Neural cell (in vitro differentiated cells): ENCODE data around the gene EYA3. TPM values are rescaled to one million over a fixed set of nuclear protein-coding genes. Genes with fewer than 3 reads are reported as not detected.

ENCODE experiments used
- H2AFZ ChIP-seq: fragments of 200-600, 300-800 bp; sonication (generic), shearing (Covaris generic); 2 replicates; pipeline ENCODE4 v1.6.0; 2014; ENCODE audit warnings: low read depth, mild to moderate bottlenecking, antibody characterized with exemption, low read length, moderate library complexity
- H3F3A ChIP-seq: fragments of 200-600 bp; shearing (Covaris generic); 2 replicates; pipeline ENCODE4 v1.6.1; 2016; ENCODE audit warnings: mild to moderate bottlenecking, moderate library complexity, mixed read lengths, antibody characterized with exemption, low read length; ENCODE audit not compliant: insufficient read depth, poor library complexity, severe bottlenecking
- H3K27ac ChIP-seq: fragments of 200-600, 300-800 bp; sonication (generic), shearing (Covaris generic); 2 replicates; pipeline ENCODE4 v1.5.1; 2014; ENCODE audit warnings: mild to moderate bottlenecking, low read length, moderate library complexity
- H3K27me3 ChIP-seq: fragments of 300-800, 200-600 bp; sonication (generic), shearing (Covaris generic); 2 replicates; pipeline ENCODE4 v1.6.0; 2014; ENCODE audit warnings: mild to moderate bottlenecking, low read depth, low read length, moderate library complexity; ENCODE audit not compliant: insufficient read depth
- H3K36me3 ChIP-seq: fragments of 300-800, 200-600 bp; sonication (generic), shearing (Covaris generic); 2 replicates; pipeline ENCODE4 v1.5.1; 2014; ENCODE audit warnings: mild to moderate bottlenecking, antibody characterized with exemption, low read length, moderate library complexity; ENCODE audit not compliant: insufficient read depth
- H3K4me2 ChIP-seq: fragments of 300-800, 200-600 bp; sonication (generic), shearing (Covaris generic); 2 replicates; pipeline ENCODE4 v1.6.0; 2014; ENCODE audit warnings: mild to moderate bottlenecking, low read length
- H3K4me3 ChIP-seq: fragments of 300-800, 200-600 bp; sonication (generic), shearing (Covaris generic); 2 replicates; pipeline ENCODE4 v1.5.1; 2014; ENCODE audit warnings: mild to moderate bottlenecking, low read length, moderate library complexity
- H3K79me2 ChIP-seq: fragments of 200-600 bp; shearing (Covaris generic); replicated peaks from 2 replicates; pipeline ENCODE4 v1.6.0; 2014; ENCODE audit warnings: mild to moderate bottlenecking, low read length, moderate library complexity; ENCODE audit not compliant: insufficient read depth
- H3K9ac ChIP-seq: fragments of 300-800, 200-600 bp; sonication (generic), shearing (Covaris generic); 2 replicates; pipeline ENCODE4 v1.6.1; 2016; ENCODE audit warnings: mild to moderate bottlenecking, low read length, mixed read lengths
- H3K9me2 ChIP-seq: fragments of 200-600 bp; shearing (Covaris generic); 2 replicates; pipeline ENCODE4 v1.6.1; 2016; ENCODE audit warnings: mild to moderate bottlenecking, low read length, mixed read lengths; ENCODE audit not compliant: insufficient read depth
- H3K9me3 ChIP-seq: fragments of 200-600, 300-800 bp; sonication (generic), shearing (Covaris generic); 2 replicates; pipeline ENCODE4 v1.6.1; 2016; ENCODE audit warnings: mild to moderate bottlenecking, mixed run types, low read length, moderate library complexity, mixed read lengths
- H4K20me1 ChIP-seq: fragments of 200-600 bp; shearing (Covaris generic); 2 replicates; pipeline ENCODE4 v1.6.1; 2016; ENCODE audit warnings: mild to moderate bottlenecking, mixed run types; ENCODE audit not compliant: insufficient read depth
- EP300 ChIP-seq: fragments of 450-650 bp; conservative IDR thresholded peaks from 2 replicates; pipeline ENCODE4 v1.6.1; 2014; ENCODE audit warnings: antibody characterized with exemption, mild to moderate bottlenecking, moderate library complexity; ENCODE audit not compliant: poor library complexity, severe bottlenecking
- EZH2 ChIP-seq: fragments of 200-600, 300-800 bp; shearing (Covaris generic), sonication (generic); IDR thresholded peaks from 2 replicates; pipeline ENCODE4 v1.6.1; 2014; ENCODE audit warnings: antibody characterized with exemption, low read length, borderline replicate concordance, mild to moderate bottlenecking; ENCODE audit not compliant: insufficient read depth, poor library complexity, severe bottlenecking
- MXI1 ChIP-seq: fragments of 450-650 bp; conservative IDR thresholded peaks from 2 replicates; pipeline ENCODE4 v1.6.1; 2014; ENCODE audit warnings: antibody characterized with exemption, mild to moderate bottlenecking; ENCODE audit not compliant: poor library complexity, severe bottlenecking
- POLR2AphosphoS5 ChIP-seq: IDR thresholded peaks from 2 replicates; pipeline ENCODE4 v1.6.1; 2012
- RAD21 ChIP-seq: fragments of 450-650 bp; conservative IDR thresholded peaks from 2 replicates; pipeline ENCODE4 v1.6.1; 2014; ENCODE audit warnings: antibody characterized with exemption, mild to moderate bottlenecking, moderate library complexity
- SMC3 ChIP-seq: fragments of 450-650 bp; conservative IDR thresholded peaks from 2 replicates; pipeline ENCODE4 v1.6.1; 2014; ENCODE audit warnings: antibody characterized with exemption, mild to moderate bottlenecking, moderate library complexity; ENCODE audit not compliant: poor library complexity
- TAF1 ChIP-seq: IDR thresholded peaks from 2 replicates; pipeline ENCODE4 v1.6.1; 2012; ENCODE audit warnings: low read depth
- polyA plus RNA-seq: library from polyadenylated mRNA; depleted of rRNA; stranded (reverse); fragments of >200 nt; gene quantifications from 2 replicates; pipeline ENCODE4 v1.2.3, GENCODE V29; 2014
- TF ChIP-seq, protein P1 (sequence below): IDR thresholded peaks from 2 replicates; pipeline ENCODE4 v1.6.1; 2012; ENCODE audit warnings: borderline replicate concordance
- TF ChIP-seq, protein P2 (sequence below): fragments of 450-650 bp; IDR thresholded peaks from 2 replicates; pipeline ENCODE4 v1.5.1; 2014; ENCODE audit warnings: antibody characterized with exemption, mild to moderate bottlenecking, moderate library complexity; ENCODE audit not compliant: poor library complexity, severe bottlenecking

The EYA3 gene
- polyA plus RNA-seq, 1 donor from 2014 or later, result 11.2 TPM

DNA sequence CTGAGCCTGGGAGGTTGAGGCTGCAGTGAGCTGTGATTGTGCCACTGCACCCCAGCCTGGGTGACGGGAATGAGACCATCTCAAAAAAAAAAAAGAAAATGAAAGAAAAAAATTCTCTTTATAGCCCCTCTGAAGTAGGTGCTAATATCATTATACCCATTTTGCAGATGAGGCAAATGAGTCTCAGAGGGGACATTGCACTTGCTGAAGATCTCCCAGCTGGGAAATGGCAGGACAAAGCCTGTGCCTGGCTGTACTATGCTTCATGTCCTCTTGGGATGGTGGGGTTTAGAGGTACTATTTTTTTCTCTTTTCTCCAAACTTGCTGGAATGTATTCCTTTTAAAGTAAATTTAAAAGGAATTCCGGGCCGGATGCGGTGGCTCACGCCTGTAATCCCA lies 152.0 kb downstream of the EYA3 start:
- TF ChIP-seq TAF1, result no peak
- TF ChIP-seq POLR2AphosphoS5, result no peak
- no peak for TF ChIP-seq EP300
- Histone ChIP-seq H3K27me3 (peaks cover 10% of the 10 kb centered on the region), H3K27ac (no peak overlapping the region), H3K36me3 (no peaks in the 10 kb centered on the region), H3K9ac (no peak overlapping the region), H4K20me1 (no peaks in the 10 kb centered on the region), H3K4me3 (no peak overlapping the region), H3K4me2 (no peak overlapping the region), H3F3A (no peaks in the 10 kb centered on the region), H2AFZ (no peak overlapping the region), H3K9me3 (no peaks in the 10 kb centered on the region), H3K79me2 (no peaks in the 10 kb centered on the region), H3K9me2 (no peaks in the 10 kb centered on the region)

DNA sequence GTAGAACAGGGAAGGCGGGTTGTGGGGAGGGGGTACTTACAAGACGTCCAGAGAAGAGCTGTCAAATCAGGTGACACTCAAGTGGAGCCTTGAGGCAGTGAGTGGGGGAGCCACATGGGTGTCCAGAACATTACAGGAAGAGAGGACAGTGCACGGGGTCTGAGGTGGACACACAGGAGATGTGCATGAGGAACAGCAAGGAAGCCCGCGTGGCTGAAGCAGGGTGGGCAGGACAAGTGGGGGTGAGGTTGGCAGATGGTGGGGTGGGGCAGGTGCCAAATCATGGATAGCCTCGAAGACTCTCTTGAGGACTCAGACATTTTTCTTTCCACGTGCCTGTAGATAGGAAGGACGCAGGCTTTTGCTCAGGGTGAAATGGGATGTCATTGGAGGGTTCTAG lies 152.7 kb downstream of the EYA3 start:
- H3K79me2 ChIP-seq, result no peaks in the 10 kb centered on the region
- H2AFZ ChIP-seq, result no peak overlapping the region
- no peak for TF ChIP-seq TAF1
- no peak for TF ChIP-seq MXI1
- no peak for TF ChIP-seq EP300
- TF ChIP-seq RAD21, result no peak
- TF ChIP-seq POLR2AphosphoS5, result no peak
- no peak for TF ChIP-seq SMC3
- no peak for TF ChIP-seq EZH2
- TF ChIP-seq, protein P1, sequence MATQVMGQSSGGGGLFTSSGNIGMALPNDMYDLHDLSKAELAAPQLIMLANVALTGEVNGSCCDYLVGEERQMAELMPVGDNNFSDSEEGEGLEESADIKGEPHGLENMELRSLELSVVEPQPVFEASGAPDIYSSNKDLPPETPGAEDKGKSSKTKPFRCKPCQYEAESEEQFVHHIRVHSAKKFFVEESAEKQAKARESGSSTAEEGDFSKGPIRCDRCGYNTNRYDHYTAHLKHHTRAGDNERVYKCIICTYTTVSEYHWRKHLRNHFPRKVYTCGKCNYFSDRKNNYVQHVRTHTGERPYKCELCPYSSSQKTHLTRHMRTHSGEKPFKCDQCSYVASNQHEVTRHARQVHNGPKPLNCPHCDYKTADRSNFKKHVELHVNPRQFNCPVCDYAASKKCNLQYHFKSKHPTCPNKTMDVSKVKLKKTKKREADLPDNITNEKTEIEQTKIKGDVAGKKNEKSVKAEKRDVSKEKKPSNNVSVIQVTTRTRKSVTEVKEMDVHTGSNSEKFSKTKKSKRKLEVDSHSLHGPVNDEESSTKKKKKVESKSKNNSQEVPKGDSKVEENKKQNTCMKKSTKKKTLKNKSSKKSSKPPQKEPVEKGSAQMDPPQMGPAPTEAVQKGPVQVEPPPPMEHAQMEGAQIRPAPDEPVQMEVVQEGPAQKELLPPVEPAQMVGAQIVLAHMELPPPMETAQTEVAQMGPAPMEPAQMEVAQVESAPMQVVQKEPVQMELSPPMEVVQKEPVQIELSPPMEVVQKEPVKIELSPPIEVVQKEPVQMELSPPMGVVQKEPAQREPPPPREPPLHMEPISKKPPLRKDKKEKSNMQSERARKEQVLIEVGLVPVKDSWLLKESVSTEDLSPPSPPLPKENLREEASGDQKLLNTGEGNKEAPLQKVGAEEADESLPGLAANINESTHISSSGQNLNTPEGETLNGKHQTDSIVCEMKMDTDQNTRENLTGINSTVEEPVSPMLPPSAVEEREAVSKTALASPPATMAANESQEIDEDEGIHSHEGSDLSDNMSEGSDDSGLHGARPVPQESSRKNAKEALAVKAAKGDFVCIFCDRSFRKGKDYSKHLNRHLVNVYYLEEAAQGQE, result no peak
- TF ChIP-seq, protein P2, sequence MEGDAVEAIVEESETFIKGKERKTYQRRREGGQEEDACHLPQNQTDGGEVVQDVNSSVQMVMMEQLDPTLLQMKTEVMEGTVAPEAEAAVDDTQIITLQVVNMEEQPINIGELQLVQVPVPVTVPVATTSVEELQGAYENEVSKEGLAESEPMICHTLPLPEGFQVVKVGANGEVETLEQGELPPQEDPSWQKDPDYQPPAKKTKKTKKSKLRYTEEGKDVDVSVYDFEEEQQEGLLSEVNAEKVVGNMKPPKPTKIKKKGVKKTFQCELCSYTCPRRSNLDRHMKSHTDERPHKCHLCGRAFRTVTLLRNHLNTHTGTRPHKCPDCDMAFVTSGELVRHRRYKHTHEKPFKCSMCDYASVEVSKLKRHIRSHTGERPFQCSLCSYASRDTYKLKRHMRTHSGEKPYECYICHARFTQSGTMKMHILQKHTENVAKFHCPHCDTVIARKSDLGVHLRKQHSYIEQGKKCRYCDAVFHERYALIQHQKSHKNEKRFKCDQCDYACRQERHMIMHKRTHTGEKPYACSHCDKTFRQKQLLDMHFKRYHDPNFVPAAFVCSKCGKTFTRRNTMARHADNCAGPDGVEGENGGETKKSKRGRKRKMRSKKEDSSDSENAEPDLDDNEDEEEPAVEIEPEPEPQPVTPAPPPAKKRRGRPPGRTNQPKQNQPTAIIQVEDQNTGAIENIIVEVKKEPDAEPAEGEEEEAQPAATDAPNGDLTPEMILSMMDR, result no peak
- H3F3A ChIP-seq, result no peaks in the 10 kb centered on the region
- no peaks in the 10 kb centered on the region for H4K20me1 ChIP-seq
- no peak overlapping the region for H3K4me2 ChIP-seq
- no peaks in the 10 kb centered on the region for H3K9me2 ChIP-seq
- H3K9ac ChIP-seq, result no peak overlapping the region
- peaks cover 10% of the 10 kb centered on the region for H3K27me3 ChIP-seq
- no peaks in the 10 kb centered on the region for H3K36me3 ChIP-seq
- no peak overlapping the region for H3K27ac ChIP-seq
- H3K4me3 ChIP-seq, result no peak overlapping the region
- H3K9me3 ChIP-seq, result no peaks in the 10 kb centered on the region
